Transverse colon (tissue), 4 donors: ENCODE results near the gene HELZ. TPM values are rescaled to one million over a fixed set of nuclear protein-coding genes. Genes with fewer than 3 reads are reported as not detected.
"Not testable (repeated sequence)": the region's sequence is repeated elsewhere in the genome, so short reads cannot be mapped to it uniquely, and the experiment has no call there.

Source experiments
- DNase-seq: peaks from one replicate; pipeline ENCODE4 v3.0.0-alpha.2; 2019
- H3K27ac ChIP-seq, 4 donors: fragments of 200-600 bp; sonication (generic); 2 replicates each; pipeline ENCODE4 v1.5.1; 2016 to 2018; ENCODE audit warnings: inconsistent platforms in 4 of 4
- H3K27me3 ChIP-seq: fragments of 200-600 bp; sonication (generic); 2 replicates; pipeline ENCODE4 v1.5.1; 2017; ENCODE audit warnings: inconsistent platforms
- H3K36me3 ChIP-seq, 4 donors: fragments of 200-600 bp; sonication (generic); 2 replicates each; pipeline ENCODE4 v1.5.1; 2017 to 2019; ENCODE audit warnings: inconsistent platforms in 4 of 4
- H3K4me1 ChIP-seq, 4 donors: fragments of 200-600 bp; sonication (generic); 2 replicates each; pipeline ENCODE4 v1.5.1; 2017 to 2020; ENCODE audit warnings: inconsistent platforms in 4 of 4
- H3K4me3 ChIP-seq, 4 donors: fragments of 200-600 bp; sonication (generic); 1 replicate in 1 of 4; 2 replicates in 3 of 4; pipeline versions ENCODE4 v1.5.1 to v1.6.1; 2017 to 2019; ENCODE audit warnings: inconsistent platforms in 4 of 4
- H3K9me3 ChIP-seq, 2 donors: fragments of 200-600 bp; sonication (generic); 2 replicates each; pipeline ENCODE4 v1.5.1; 2017 to 2019; ENCODE audit warnings: inconsistent platforms in 2 of 2
- CTCF ChIP-seq, 5 experiments: fragments of 200-600 bp in 3 of 5; fragments of 450-650 bp in 2 of 5; sonication (generic) in 3 of 5; IDR thresholded peaks; 1 replicate in 2 of 5; 2 replicates in 3 of 5; pipeline ENCODE4 v1.5.1; 2016 to 2017; ENCODE audit warnings: antibody characterized with exemption in 5 of 5, inconsistent platforms in 3 of 5, mild to moderate bottlenecking in 2 of 5, moderate library complexity in 1 of 5
- EP300 ChIP-seq: sonication (generic); formaldehyde crosslinking; IDR thresholded peaks from one replicate; pipeline ENCODE4 v1.6.1; 2017; ENCODE audit warnings: antibody characterized with exemption, low read depth
- POLR2A ChIP-seq: fragments of 450-650 bp; IDR thresholded peaks from one replicate; pipeline ENCODE4 v1.6.1; 2016; ENCODE audit warnings: antibody characterized with exemption, mild to moderate bottlenecking, moderate library complexity
- POLR2AphosphoS5 ChIP-seq, 3 donors: sonication (generic); formaldehyde crosslinking; IDR thresholded peaks; one replicate each; pipeline ENCODE4 v1.6.1; 2016; ENCODE audit warnings: antibody characterized with exemption in 3 of 3
- WGBS, 2 donors: methylation state at CpG; one replicate each; pipeline ENCODE4 v1.1.5; 2018; ENCODE audit warnings: low coverage in 1 of 2; 5-methylcytosine and 5-hydroxymethylcytosine counted together
- in situ Hi-C, 4 donors: fragments of 200-750 bp; cut with MboI; loops; one replicate each; pipeline versions ENCODE4 v1.15.0 to v1.15.1; 2017; ENCODE audit warnings: low sequenced_read_pairs in 3 of 4, low pct_ligation_motif_present in 1 of 4, low pct_unique_long_range_greater_than_20kb in 1 of 4
- intact Hi-C: fragments of 100-400 bp; cut with DNase I; formaldehyde crosslinking; loops from one replicate; pipeline ENCODE4 v1.15.1; 2023; ENCODE audit warnings: low total_unique reads
- total RNA-seq, 4 donors: library from RNA; depleted of rRNA; stranded (reverse); fragments of >200 nt; gene quantifications; one replicate each; pipeline ENCODE4 v1.1.0, GENCODE V29; 2016

HELZ gene
- total RNA-seq, 4 donors from 2014 or later, result 31.8 to 126 (median 56.0) TPM

- Histone ChIP-seq H3K4me3 (no peak overlapping the region), H3K9me3 (no peaks in the 10 kb centered on the region), H3K36me3 (peaks cover 0 to 35% (median 8%) of the 10 kb centered on the region in 4 donors), H3K27me3 (no peaks in the 10 kb centered on the region), H3K27ac (no peak overlapping the region), H3K4me1 (peaks cover 0 to 4% (median 0%) of the 10 kb centered on the region in 4 donors)
- DNase-seq, result no peak
- intact Hi-C loops (no loop called here), in situ Hi-C loops (loop anchor here in 1 of 4 donors (25.0 kb wide), 2 partner anchors 239 to 414 kb away; no protein-coding TSS in a partner anchor)
- no peak for TF ChIP-seq EP300
- no peak for TF ChIP-seq POLR2AphosphoS5 (IDR thresholded peaks at IDR 0.05)
- TF ChIP-seq POLR2A, result no peak
- no peak for TF ChIP-seq CTCF (IDR thresholded peaks at IDR 0.05)
- WGBS, 2 donors, result 80 to 82% methylated on average over 2 to 3 of the region's 3 CpGs
Observed at GRCh38 chr17:67150826-67151225, 94.2 kb downstream of the HELZ start.

- WGBS, 2 donors, result 83 to 84% methylated on average over 6 of the region's 6 CpGs
- H3K4me3 ChIP-seq, result no peak overlapping the region
- no peaks in the 10 kb centered on the region for H3K27me3 ChIP-seq
- H3K27ac ChIP-seq, result no peak overlapping the region
- intact Hi-C loops, result no loop called here
- H3K36me3 ChIP-seq, result peaks cover 0 to 54% (median 15%) of the 10 kb centered on the region in 4 donors
- DNase-seq, result no peak
- H3K9me3 ChIP-seq, result no peaks in the 10 kb centered on the region
- TF ChIP-seq CTCF (IDR thresholded peaks at IDR 0.05) (no peak), EP300 (no peak), POLR2AphosphoS5 (IDR thresholded peaks at IDR 0.05) (no peak), POLR2A (no peak)
- peaks cover 0 to 4% (median 0%) of the 10 kb centered on the region in 4 donors for H3K4me1 ChIP-seq
- in situ Hi-C loops, result no loop called here
Observed at GRCh38 chr17:67148352-67148751, 96.6 kb downstream of the HELZ start.

- WGBS, 2 donors, result 80 to 83% methylated on average over 4 of the region's 4 CpGs
- no peak for DNase-seq
- H3K4me3 ChIP-seq, result no peak overlapping the region
- no peak for TF ChIP-seq CTCF (IDR thresholded peaks at IDR 0.05)
- no peak for TF ChIP-seq POLR2AphosphoS5 (IDR thresholded peaks at IDR 0.05)
- no peak for TF ChIP-seq POLR2A
- TF ChIP-seq EP300, result no peak
- peaks cover 0 to 59% (median 17%) of the 10 kb centered on the region in 4 donors for H3K36me3 ChIP-seq
- no peaks in the 10 kb centered on the region for H3K27me3 ChIP-seq
- no peaks in the 10 kb centered on the region for H3K4me1 ChIP-seq
- in situ Hi-C loops, result no loop called here
- intact Hi-C loops, result no loop called here
- no peak overlapping the region for H3K27ac ChIP-seq
- no peaks in the 10 kb centered on the region for H3K9me3 ChIP-seq
Observed at GRCh38 chr17:67145183-67145805, 99.7 kb downstream of the HELZ start.

GRCh38 chr17:67143318-67143717 lies 101.7 kb downstream of the HELZ start:
- no peaks in the 10 kb centered on the region for H3K9me3 ChIP-seq
- H3K36me3 ChIP-seq, result peaks cover 0 to 55% (median 16%) of the 10 kb centered on the region in 4 donors
- 96% methylated on average over 5 of the region's 5 CpGs for WGBS, 2 donors
- TF ChIP-seq EP300, result no peak
- no peak for TF ChIP-seq POLR2AphosphoS5 (IDR thresholded peaks at IDR 0.05)
- TF ChIP-seq POLR2A, result no peak
- TF ChIP-seq CTCF (IDR thresholded peaks at IDR 0.05), result no peak
- H3K27me3 ChIP-seq, result no peaks in the 10 kb centered on the region
- in situ Hi-C loops (no loop called here), intact Hi-C loops (no loop called here)
- H3K27ac ChIP-seq, result no peak overlapping the region
- no peaks in the 10 kb centered on the region for H3K4me1 ChIP-seq
- no peak for DNase-seq
- no peak overlapping the region for H3K4me3 ChIP-seq

GRCh38 chr17:67142030-67142429 lies 103.0 kb downstream of the HELZ start:
- H3K9me3 ChIP-seq, H3K27ac ChIP-seq, H3K4me3 ChIP-seq, in situ Hi-C loops, H3K27me3 ChIP-seq, DNase-seq, intact Hi-C loops, H3K4me1 ChIP-seq: not testable (repeated sequence)
- 96 to 100% methylated on average over 1 of the region's 1 CpG for WGBS, 2 donors
- H3K36me3 ChIP-seq, result peaks cover 0 to 45% (median 10%) of the 10 kb centered on the region in 4 donors
